ENCODE results near the gene ZNF593. TPM values are rescaled to one million over a fixed set of nuclear protein-coding genes. Genes with fewer than 3 reads are reported as not detected.
A peak's percentile ranks its signal among the peaks of the same experiment; 100 is the strongest.

Gene ZNF593
- total and polyA plus RNA-seq, 2 experiments from 2014 or later: 26.2 to 108 TPM

- Histone ChIP-seq H3K4me1 (ENCODE audit: insufficient read depth) (peaks cover 57% of the 10 kb centered on the region), H4K20me1 (replicated peaks; ENCODE audit: insufficient read depth) (peaks cover 5% of the 10 kb centered on the region; the same call in 1 of the 2 replicates), H3K79me2 (replicated peaks; ENCODE audit: insufficient read depth) (no peaks in the 10 kb centered on the region), H3K4me3 (no peak overlapping the region), H3K27ac (ENCODE audit: low read depth) (no peak overlapping the region), H3F3A (replicated peaks; ENCODE audit: low read depth) (peaks cover 11% of the 10 kb centered on the region; the same call in 1 of the 2 replicates), H3K36me3 (ENCODE audit: insufficient read depth) (no peaks in the 10 kb centered on the region), H3K27me3 (ENCODE audit: insufficient read depth) (peaks cover 100% of the 10 kb centered on the region), H3K9me2 (ENCODE audit: insufficient read depth) (no peaks in the 10 kb centered on the region), H3K4me2 (0 out of 2 replicates have a peak overlapping the region, but pooled peaks have one; percentile 67), H2AFZ (no peak overlapping the region)
- Mint-ChIP-seq H3K4me3 (peak overlapping the region; percentile 54), H3K9me3 (peaks cover 3% of the 10 kb centered on the region; the same call in 1 of the 3 replicates), H3K4me1 (peaks cover 62% of the 10 kb centered on the region), H3K27me3 (ENCODE audit: insufficient read depth, low read depth, poor library complexity) (peaks cover 84% of the 10 kb centered on the region), H3K27ac (no peak overlapping the region), H3K36me3 (ENCODE audit: low read depth) (no peaks in the 10 kb centered on the region)
- no peak for TF ChIP-seq EZH2phosphoT487 (IDR thresholded peaks at IDR 0.05; ENCODE audit: unreplicated experiment)
- no peak for TF ChIP-seq ETS1 (IDR thresholded peaks at IDR 0.05)
- TF ChIP-seq STAT1 (IDR thresholded peaks at IDR 0.05; ENCODE audit: unreplicated experiment): no peak
- TF ChIP-seq REST (IDR thresholded peaks at IDR 0.05; ENCODE audit: unreplicated experiment): no peak
- TF ChIP-seq ZNF462 (CRISPR knock-in tag; IDR thresholded peaks at IDR 0.05): no peak
- no peak for TF ChIP-seq POLR2AphosphoS5 (IDR thresholded peaks at IDR 0.05; ENCODE audit: low read depth)
- no peak for TF ChIP-seq JUNB (IDR thresholded peaks at IDR 0.05; ENCODE audit: unreplicated experiment)
- no peak for TF ChIP-seq CREB1 (CRISPR knock-in tag; IDR thresholded peaks at IDR 0.05; ENCODE audit: low read depth)
- no peak for TF ChIP-seq CTCF (conservative IDR thresholded peaks at IDR 0.05; ENCODE audit: low read depth in 2 of 2)
- TF ChIP-seq ZNF331 (CRISPR knock-in tag; IDR thresholded peaks at IDR 0.05; ENCODE audit: low read depth): no peak
- TF ChIP-seq NANOG (IDR thresholded peaks at IDR 0.05; ENCODE audit: borderline replicate concordance): no peak
- TF ChIP-seq ZNF114 (CRISPR knock-in tag; IDR thresholded peaks at IDR 0.05): no peak
- TF ChIP-seq EZH2 (IDR thresholded peaks at IDR 0.05; ENCODE audit: low read depth, unreplicated experiment): no peak
- ATAC-seq (no peak), DNase-seq (ENCODE audit: low spot score) (no peak)
These were observed 11.3 kb upstream of the ZNF593 start for GRCh38 chr1:26158271-26158907.
